ENCODE data around the gene NUMA1. TPM values are rescaled to one million over a fixed set of nuclear protein-coding genes. Genes with fewer than 3 reads are reported as not detected.

Gene NUMA1
- total RNA-seq, 1 donor from 2014 or later, result 207 TPM

- peaks cover 6% of the 10 kb centered on the region for H3K4me1 Mint-ChIP-seq (ENCODE audit: low read depth, unreplicated experiment)
- DNase-seq, result no peak
- no peak overlapping the region for H3K4me3 Mint-ChIP-seq (ENCODE audit: unreplicated experiment)
- no peaks in the 10 kb centered on the region for H3K36me3 Mint-ChIP-seq (ENCODE audit: unreplicated experiment)
- H3K27ac Mint-ChIP-seq (ENCODE audit: unreplicated experiment), result no peak overlapping the region
- peaks cover 5% of the 10 kb centered on the region for H3K27me3 Mint-ChIP-seq (ENCODE audit: unreplicated experiment)
- H3K9me3 Mint-ChIP-seq (ENCODE audit: unreplicated experiment), result peaks cover 3% of the 10 kb centered on the region
- no peak for TF ChIP-seq CTCF (IDR thresholded peaks at IDR 0.05; ENCODE audit: partially characterized antibody, unreplicated experiment)
These were observed 84.5 kb downstream of the NUMA1 start for GRCh38 chr11:71995726-71996291.

DNA sequence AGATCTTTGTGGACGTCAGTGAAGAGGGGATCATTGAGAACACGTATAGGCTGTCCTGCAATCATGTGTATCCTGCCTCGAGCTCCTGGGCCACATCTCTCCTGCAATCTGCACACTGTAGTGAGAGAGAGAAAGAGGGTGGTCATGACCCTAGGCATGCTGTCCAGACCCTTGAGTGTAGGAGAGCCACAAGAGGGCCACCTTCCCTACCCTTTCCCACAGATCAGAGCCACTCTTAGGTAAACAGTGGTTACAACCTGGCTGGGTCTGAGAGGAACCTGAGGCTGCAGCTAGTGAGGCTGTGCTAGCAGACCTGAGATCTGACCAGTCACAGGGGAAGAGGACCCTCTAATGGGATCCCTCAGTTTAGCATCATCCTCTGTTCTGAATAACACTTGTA lies 85.6 kb downstream of the NUMA1 start:
- H3K27me3 Mint-ChIP-seq (ENCODE audit: unreplicated experiment), result peaks cover 5% of the 10 kb centered on the region
- DNase-seq, result no peak
- no peak overlapping the region for H3K27ac Mint-ChIP-seq (ENCODE audit: unreplicated experiment)
- H3K4me1 Mint-ChIP-seq (ENCODE audit: low read depth, unreplicated experiment), result peaks cover 6% of the 10 kb centered on the region
- H3K36me3 Mint-ChIP-seq (ENCODE audit: unreplicated experiment), result no peaks in the 10 kb centered on the region
- no peak for TF ChIP-seq CTCF (IDR thresholded peaks at IDR 0.05; ENCODE audit: partially characterized antibody, unreplicated experiment)
- peaks cover 3% of the 10 kb centered on the region for H3K9me3 Mint-ChIP-seq (ENCODE audit: unreplicated experiment)
- no peak overlapping the region for H3K4me3 Mint-ChIP-seq (ENCODE audit: unreplicated experiment)

GRCh38 chr11:71992136-71992730 lies 88.1 kb downstream of the NUMA1 start:
- Mint-ChIP-seq H3K27ac (ENCODE audit: unreplicated experiment) (no peak overlapping the region), H3K4me1 (ENCODE audit: low read depth, unreplicated experiment) (peaks cover 4% of the 10 kb centered on the region), H3K27me3 (ENCODE audit: unreplicated experiment) (no peaks in the 10 kb centered on the region), H3K4me3 (ENCODE audit: unreplicated experiment) (no peak overlapping the region), H3K9me3 (ENCODE audit: unreplicated experiment) (no peaks in the 10 kb centered on the region), H3K36me3 (ENCODE audit: unreplicated experiment) (no peaks in the 10 kb centered on the region)
- no peak for TF ChIP-seq CTCF (IDR thresholded peaks at IDR 0.05; ENCODE audit: partially characterized antibody, unreplicated experiment)
- DNase-seq, result no peak

GRCh38 chr11:71991494-71991893 lies 88.8 kb downstream of the NUMA1 start:
- no peak overlapping the region for H3K27ac Mint-ChIP-seq (ENCODE audit: unreplicated experiment)
- H3K27me3 Mint-ChIP-seq (ENCODE audit: unreplicated experiment), result no peaks in the 10 kb centered on the region
- TF ChIP-seq CTCF (IDR thresholded peaks at IDR 0.05; ENCODE audit: partially characterized antibody, unreplicated experiment), result no peak
- no peaks in the 10 kb centered on the region for H3K36me3 Mint-ChIP-seq (ENCODE audit: unreplicated experiment)
- no peaks in the 10 kb centered on the region for H3K9me3 Mint-ChIP-seq (ENCODE audit: unreplicated experiment)
- peaks cover 2% of the 10 kb centered on the region for H3K4me1 Mint-ChIP-seq (ENCODE audit: low read depth, unreplicated experiment)
- DNase-seq, result no peak
- no peak overlapping the region for H3K4me3 Mint-ChIP-seq (ENCODE audit: unreplicated experiment)

GRCh38 chr11:71990701-71991100 lies 89.6 kb downstream of the NUMA1 start:
- H3K27me3 Mint-ChIP-seq (ENCODE audit: unreplicated experiment), result no peaks in the 10 kb centered on the region
- no peak for TF ChIP-seq CTCF (IDR thresholded peaks at IDR 0.05; ENCODE audit: partially characterized antibody, unreplicated experiment)
- DNase-seq, result no peak
- H3K4me3 Mint-ChIP-seq (ENCODE audit: unreplicated experiment), result no peak overlapping the region
- no peaks in the 10 kb centered on the region for H3K9me3 Mint-ChIP-seq (ENCODE audit: unreplicated experiment)
- H3K36me3 Mint-ChIP-seq (ENCODE audit: unreplicated experiment), result no peaks in the 10 kb centered on the region
- no peak overlapping the region for H3K27ac Mint-ChIP-seq (ENCODE audit: unreplicated experiment)
- H3K4me1 Mint-ChIP-seq (ENCODE audit: low read depth, unreplicated experiment), result peaks cover 2% of the 10 kb centered on the region

All from glutamatergic neuron (in vitro differentiated cells).